Heart left ventricle (tissue), 13 donors: Measurements from ENCODE around the gene JUP.

Source experiments
- CTCF ChIP-seq, 12 donors: fragments of 200-600 bp; sonication (generic) in 4 of 12; IDR thresholded peaks; one replicate each; pipeline versions ENCODE4 v1.5.0 to v1.8.0; 2018 to 2022; ENCODE audit warnings: antibody characterized with exemption in 12 of 12, mild to moderate bottlenecking in 5 of 12
- POLR2A ChIP-seq, 2 donors: fragments of 450-650 bp; IDR thresholded peaks; one replicate each; pipeline ENCODE4 v1.6.1; 2017; ENCODE audit warnings: antibody characterized with exemption in 2 of 2, mild to moderate bottlenecking in 2 of 2, moderate library complexity in 2 of 2
- donor health status: ischemic (EF 13 %, LVEDD 7.1; RV severe dilation, severe dysfunction).
- donor health status: DM: no; HTN: yes; CAD: no.
- donor health status: DM: no; HTN: no; CAD: no.
- donor health status: ischemic (EF 25% LVEDD 6.9; RV normal size, moderate dysfunction).
- donor health status: ischemic (EF 25% LVEDD 5.7; RV mildly dilated, moderate dysfunction).
- donor health status: ischemic (EF 35%, LVEDD 5.7; RV mildly dilated, moderate dysfunction).
- donor health status: nonischemic (EF 11% LVEDD 7.7; RV severe dilation, severe dysfunction).
- donor health status: DM: yes; HTN: yes; CAD: no.
- donor health status: PGD.
- donor health status: ischemic (EF 29% LVEDD 5.4; RV normal size, mild dysfunction).
- donor health status: nonischemic (EF 23%, LVEDD 6.1; RV moderate dilation, normal function).

DNA sequence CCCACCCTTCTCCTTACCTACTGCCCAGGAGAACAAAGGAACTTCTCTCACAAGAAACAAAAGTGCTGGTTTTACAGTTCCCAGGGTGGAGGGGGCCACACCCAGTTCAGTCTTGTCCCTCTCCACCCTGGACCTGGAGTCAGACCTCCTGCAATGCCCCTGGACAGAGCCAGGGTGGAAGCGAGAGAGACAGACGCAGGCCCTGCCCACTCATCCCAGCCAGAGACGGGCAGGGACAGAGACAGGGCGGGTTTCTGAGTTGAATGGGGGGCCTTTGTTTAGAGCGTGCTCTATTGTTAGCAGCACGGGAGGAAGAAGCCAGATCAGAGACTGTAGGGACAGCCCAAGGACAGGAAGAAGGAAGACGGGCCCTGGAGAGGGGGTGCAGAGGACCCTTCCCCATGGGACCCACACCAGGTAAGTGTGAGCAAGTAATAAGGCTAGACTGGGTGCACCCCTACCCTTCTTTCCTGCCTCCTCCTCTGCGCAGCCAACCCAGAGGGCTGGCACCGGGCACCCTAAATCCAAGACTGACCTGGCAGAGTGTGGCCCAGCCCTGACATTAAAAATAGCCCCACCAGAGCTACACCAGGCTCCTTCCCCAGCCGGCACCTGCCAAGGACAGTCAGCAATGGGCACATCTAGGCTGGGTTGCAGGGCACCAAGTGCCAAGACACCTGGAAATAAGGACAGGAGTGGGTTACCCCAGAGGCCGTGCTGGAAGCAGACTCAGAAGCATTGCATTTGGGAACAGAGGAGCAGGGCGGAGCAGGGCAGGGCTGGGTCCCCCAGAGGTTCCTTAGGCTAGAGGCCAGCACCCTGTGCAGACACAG is 10.9 kb downstream of the JUP start:
- TF ChIP-seq CTCF (IDR thresholded peaks at IDR 0.05): no peak
- TF ChIP-seq POLR2A (IDR thresholded peaks at IDR 0.05): no peak
